SW480 (cell line): Measurements from ENCODE around the gene KIAA1549.
A peak's percentile ranks its signal among the peaks of the same experiment; 100 is the strongest.
"Not testable (repeated sequence)": the region's sequence is repeated elsewhere in the genome, so short reads cannot be mapped to it uniquely, and the experiment has no call there.

Experiments used
- DNase-seq: peaks from one replicate; pipeline ENCODE4 v3.0.0-alpha.2; 2016; ENCODE audit warnings: low spot score

Gene KIAA1549

DNA sequence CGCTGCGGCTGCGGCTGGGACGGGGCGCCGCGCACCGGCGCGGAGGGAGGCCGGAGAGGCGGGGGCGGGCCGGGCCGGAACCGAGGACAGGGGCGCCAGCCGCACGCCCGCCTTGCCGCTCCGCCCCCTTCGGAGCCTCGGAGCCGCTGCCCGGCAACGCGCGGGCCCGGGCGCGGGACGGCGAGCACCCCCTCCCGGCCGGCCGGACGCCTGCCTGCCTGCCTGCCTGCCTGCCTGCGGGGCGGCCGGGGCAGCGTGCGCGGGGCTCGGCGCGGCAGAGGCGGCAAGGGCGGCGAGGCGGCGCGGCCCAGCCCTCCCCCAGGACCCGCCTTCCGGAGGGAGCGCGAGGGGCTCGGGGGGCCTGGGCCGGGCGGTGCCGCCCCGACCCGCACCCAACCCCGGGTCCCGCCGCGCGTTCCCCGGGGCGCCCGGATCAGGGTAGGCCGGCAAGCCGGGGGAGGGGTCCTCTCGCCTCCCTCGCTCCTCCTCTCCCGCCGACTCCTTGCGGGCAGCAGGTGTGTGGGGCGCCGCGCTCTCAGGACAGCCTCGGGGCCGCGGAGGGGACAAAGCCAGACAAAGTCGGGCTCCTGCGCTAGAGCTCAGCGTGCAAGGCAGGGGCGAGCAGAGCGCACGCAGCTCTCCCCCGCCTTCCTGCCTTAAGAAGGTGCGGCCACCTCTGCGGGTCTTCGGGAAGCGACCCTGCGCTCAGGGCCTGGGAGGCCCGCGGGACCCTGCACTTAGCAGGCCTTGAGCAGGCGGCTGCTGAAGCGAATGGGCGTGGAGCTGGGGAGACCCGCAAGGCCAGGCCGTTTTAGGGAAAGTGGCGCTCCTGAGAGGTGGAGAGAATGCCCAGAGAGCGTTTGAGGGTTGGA, at the start of gene KIAA1549:
Gene KIAA1549 (minus strand): TSS at position 58 of the 872 bp plus-strand sequence. CDS start 120 bp downstream, outside the sequence.
- peak; percentile 75 for DNase-seq

DNA sequence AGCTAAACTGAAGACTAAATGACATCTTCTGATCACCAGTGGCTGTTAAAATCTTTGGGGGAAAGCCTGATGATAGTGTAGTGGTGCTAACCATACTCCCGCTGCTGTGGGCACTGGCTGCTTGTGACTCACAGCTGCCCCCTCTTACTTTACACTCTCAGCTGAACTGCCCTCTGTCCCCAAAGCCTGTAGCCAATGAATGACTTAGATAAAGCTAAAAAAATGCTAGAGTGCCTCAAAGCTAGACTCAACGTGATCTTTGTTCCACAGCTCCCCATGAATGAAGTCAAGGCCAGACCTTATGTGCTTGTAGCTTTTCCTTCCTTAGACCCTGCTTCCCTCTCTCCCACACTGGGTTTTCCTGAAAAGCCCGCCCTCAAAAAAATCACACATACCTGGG, 48.2 kb upstream of the KIAA1549 start:
- no peak for DNase-seq

DNA sequence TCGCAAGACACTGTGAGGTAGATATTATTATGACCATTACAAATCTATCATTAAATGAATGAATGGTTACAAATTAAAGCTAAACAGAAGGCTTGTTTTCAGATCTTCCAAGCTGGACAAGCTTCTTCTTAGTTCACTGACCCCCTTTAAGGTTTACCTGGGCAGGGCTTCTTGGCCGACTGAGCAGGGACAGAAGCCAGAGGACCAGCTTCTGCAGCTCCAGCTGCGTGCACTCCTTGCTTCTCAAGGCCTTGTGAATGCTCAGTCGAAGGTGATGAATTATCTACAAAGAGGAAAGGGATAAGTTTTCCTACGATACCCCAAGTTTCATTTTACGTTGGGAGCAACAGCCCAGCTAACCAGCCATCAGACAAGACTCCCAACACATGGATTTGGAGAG, 45.4 kb upstream of the KIAA1549 start:
- DNase-seq: no peak

DNA sequence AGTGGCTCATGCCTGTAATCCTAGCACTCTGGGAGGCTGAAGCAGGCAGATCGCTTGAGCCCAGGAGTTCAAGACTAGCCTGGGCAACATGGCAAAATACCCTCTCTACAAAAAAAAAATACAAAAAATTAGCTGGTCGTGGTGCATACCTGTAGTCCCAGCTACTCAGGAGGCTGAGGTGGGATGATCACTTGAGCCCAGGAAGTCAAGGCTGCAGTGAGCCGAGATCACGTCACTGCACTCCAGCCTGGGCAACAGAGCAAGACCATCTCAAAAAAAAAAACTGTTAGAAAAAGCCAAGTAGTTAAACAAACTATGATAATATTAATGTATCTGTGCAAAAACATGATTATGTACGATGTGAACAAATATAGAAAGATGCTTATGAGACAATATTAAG, 44.7 kb upstream of the KIAA1549 start:
- DNase-seq: not testable (repeated sequence)

DNA sequence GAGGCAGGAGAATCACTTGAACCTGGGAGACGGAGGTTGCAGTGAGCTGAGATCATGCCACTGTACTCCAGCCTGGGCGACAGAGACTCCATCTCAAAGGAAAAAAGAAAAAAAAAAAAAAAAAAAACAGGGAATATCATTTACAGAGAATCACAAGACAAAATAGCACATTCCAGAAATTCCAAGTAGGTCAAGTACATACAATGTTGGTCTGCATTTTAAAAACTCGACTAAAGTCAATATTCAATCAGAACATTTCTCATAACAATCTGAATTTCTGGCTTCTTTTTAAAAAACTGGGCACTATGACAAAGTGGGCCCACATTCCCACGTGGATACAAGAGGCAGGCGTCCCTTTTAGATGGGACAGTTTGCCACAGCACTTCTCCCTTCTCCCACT, 41.9 kb upstream of the KIAA1549 start:
- no peak for DNase-seq

DNA sequence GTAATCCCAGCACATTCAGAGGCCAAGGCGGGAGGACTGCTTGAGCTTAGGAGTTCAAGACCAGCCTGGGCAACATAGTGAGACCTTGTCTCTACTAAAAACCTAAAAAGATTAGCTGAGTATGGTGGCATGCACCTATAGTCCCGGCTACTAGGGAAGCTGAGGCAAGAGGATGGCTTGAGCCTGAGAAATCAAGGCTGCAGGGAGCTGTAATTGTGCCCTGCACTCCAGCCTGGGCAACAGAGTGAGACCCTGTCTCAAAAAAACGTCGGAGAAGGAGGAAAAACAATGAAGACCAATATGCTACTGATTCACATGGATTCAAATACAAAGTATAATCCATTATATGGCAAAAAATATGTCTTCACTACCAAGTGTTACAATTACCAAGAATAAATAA, 41.1 kb upstream of the KIAA1549 start:
- no peak for DNase-seq

DNA sequence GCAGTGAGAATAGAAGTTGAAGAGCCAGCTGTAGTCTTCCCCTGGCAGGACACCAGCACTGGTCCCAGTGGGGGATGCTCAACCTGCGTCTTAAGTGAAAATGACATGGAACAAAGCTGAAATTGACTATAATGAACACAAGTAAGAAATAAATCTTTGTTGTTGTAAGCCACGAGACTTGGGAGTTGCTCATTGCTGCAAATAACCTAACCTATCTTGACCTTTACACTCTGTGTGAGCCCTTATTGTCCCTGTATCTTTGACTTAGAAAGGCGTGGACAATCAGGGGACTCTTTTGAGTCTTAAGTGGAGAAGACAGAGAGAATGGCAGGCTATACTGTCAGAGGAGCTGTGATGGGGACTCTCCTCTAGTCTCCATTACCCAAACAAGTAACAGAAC, 37.7 kb upstream of the KIAA1549 start:
- no peak for DNase-seq

DNA sequence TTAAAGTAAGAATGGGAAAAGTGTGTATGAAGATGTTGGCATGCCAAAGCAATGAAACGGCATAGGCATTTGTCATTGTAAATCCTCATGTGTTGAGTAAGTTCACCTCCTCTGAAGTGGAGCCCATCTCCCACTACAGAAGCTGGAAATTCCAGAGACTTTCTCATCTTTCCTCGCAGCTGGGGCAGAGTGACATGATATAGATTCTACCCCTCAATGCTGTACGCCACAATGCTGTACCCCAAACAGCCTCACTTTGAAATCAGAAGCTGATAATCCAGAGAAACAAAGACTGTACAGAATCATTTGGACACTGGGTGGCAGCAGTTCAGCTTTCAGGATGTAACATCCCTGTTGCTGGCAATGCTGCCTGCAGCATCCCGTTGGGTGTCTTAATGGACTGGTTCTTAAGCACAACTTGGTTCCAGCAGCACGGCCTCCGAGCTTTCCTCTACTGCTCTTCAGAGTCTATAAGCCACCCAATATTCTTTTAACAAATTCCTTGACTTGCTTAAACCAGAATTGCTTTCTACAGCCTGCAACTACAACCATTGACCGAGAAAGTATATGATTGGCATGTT, 35.8 kb upstream of the KIAA1549 start:
- DNase-seq: peak; percentile 79

DNA sequence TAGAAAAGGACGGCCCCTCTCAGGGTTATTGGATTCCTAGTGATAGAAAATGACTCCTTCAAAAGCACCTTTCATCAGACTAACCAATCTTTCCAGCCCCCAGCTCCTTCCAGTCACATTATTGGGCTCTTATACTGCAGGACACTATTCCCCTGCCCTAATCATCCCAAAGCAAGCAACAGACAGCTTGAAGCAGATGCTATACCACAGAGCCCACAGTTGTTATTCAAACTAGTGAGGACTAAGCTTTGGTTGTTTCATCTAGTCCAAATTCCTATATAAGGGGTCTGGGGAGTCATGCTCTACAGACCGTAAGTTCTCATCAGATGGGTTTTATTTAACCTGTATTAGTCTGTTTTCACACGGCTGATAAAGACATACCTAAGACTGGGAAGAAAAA, 30.2 kb upstream of the KIAA1549 start:
- DNase-seq: no peak

DNA sequence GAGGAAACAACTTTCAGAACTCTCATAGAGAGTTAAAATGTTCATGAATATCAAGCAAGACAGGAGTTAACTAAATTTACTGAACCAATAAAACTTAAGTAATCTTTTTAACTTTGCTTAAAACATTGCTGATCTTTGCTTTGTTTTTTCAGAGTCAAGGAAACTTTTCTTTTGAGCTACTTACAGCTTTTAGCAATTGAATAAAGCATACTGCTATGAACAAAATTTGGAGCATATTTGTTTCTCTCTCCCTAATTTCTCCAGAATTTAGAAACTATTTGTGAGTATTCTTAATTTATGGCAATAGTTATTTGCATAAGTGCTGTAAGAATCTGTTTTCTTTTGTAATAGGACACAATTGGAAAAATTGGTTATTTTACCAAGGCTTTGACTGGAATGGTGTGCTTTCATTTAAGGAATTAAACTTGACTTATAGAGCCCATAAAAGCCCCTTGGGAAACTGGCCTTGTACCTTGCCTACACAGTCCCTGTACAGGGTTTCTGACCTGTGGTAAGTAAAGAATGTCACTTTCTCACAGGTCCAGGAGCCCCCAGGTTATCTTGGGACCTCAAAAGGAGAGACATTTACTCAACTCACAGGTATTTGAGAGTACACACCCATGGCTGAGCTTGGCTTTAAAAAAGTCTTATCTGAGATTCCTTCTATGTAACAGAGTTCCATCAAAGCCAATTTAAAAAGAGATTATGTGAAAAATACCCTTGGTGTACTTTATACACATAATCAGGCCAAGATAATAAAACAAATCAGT, 23.3 kb upstream of the KIAA1549 start:
- no peak for DNase-seq

DNA sequence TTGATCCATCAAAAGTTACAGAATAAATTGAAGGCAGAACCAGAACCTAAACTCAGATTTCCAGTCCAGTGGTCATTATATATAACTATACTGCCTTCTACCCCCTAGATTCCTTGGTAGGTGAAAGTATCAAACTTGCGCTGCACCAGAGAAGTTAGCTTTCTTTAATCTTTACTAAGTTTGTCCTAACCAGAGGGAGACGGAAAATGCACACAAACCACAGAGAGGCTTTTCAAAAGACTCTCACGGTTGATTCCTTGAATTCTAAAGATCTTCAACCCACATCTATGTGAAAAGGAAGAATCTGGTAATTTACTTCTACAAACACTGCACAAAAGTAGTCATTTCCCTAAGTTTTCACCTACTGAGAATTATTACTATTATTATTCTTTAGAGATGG, 18.2 kb upstream of the KIAA1549 start:
- no peak for DNase-seq

DNA sequence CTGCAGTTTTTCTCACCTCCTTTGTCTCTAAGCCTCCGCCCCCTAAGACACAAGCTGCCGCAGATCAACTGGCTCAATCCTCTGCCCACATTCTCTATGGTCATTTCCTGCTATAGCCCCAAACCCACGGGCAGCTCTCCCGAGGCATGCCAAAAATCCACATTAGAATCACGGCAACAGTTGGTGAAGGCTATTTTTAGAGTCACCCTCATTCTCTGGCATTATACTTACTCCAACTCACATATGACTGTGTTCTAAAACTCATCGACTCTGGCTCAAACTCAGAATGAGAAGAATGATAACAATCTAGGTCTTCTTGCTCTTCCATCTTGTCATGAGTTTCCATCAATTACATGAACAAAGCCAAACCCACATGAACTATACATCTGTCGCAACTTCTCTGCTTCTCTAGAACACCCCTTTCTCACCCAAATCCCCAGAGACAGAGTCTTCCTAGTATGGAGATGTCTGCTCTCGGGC, 10.9 kb upstream of the KIAA1549 start:
- DNase-seq: no peak

DNA sequence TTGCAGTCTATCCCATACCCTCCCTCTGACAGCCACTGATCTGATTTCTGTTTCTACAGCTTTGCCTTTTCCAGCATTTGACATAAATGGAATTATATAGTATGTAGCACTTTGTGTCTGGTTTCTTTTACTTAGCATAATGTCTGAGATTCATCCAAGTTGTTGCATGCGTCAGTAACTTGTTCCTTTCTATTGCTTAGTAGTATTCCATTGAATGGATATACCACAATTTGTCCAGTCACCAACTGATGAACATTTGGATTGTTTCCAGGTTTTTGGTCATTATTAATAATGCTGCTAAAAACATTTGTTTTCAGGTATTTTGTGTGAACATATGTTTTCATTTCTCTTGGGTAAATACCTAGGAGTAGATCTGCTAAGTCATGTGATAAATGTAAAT, 6.5 kb upstream of the KIAA1549 start:
- DNase-seq: no peak

DNA sequence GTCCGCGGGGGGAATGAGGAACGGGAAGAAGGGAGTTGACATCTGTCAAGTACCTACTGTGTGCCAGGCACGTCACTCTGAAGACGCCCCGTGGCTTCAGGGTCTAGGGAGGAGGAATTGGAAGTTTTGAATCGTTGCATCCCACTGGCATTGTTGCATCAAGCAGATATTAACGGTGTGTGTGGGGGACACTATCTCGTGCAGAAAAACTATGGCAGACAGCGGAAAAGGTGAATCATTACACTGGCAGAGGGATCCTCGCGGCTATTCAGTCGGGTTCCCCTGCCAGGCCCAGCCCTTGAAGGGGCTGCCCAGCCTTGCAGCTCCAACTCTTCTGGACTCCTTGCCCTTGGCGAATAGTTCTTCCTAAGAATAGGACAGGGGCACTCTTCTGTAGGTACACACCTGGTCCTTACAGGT, 1.0 kb upstream of the KIAA1549 start:
- peak; percentile 37 for DNase-seq

DNA sequence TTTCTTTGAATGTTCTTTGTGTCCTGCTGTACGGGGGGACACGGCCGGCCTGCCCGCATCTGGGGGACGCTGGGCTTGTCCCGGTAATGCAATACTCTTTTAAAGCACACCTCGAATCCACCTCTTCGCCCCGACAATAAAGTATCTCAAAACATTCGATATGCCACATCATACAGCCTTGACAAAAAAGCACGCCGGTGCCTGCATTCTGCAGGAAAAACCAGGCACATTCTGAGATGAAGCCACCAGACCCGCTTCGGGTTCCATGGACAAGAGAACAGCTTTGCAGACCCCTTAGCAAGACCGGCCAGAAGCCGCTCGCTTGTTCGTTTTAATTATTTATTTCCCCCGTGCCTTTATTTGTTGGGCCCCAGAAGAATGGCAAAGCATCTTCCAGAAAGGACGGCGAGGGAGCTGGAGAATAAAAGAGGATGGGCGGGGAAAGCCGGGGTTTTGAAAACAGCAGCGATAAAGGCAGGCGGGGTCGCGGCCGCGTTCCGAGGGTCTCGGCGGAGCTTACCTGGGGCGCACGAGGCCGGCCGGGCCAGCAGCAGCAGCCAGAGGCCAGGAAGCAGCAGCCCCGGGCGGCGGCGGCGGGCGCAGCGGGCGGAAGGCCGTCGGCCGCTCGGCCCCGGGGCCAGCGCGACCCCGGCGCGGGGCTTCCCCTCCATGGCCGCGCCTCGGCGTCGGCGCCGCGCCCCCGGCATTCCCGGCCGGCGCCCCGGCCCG, 462 bp downstream of the KIAA1549 start:
- peak; percentile 14 for DNase-seq

DNA sequence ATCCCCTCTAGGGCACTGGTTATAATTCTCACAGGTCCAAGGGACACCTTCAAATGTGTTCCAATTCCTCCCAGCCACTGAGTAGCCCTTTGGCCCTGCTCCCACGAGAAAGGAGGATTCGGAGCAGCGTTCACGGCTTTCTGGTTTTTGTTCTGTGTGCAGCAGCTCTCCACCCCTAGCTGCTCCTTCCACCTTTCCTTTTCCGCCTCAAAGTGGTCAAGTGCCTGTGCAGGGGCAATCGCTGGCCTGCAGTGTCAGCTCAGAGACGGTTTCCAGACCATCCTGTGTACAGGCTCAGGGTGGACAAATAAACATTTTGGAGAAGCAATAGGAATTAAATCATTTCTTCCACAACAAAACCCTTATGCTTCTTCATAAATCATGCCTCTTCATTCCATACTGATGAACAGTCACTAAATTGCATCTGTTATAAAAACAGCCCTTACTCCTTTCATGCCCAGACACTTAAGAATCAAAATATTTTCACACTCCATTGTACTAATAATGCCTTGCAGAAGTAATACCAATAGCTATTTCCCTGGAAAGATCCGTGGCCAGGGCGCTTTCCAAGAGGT, 1.1 kb downstream of the KIAA1549 start:
- no peak for DNase-seq

DNA sequence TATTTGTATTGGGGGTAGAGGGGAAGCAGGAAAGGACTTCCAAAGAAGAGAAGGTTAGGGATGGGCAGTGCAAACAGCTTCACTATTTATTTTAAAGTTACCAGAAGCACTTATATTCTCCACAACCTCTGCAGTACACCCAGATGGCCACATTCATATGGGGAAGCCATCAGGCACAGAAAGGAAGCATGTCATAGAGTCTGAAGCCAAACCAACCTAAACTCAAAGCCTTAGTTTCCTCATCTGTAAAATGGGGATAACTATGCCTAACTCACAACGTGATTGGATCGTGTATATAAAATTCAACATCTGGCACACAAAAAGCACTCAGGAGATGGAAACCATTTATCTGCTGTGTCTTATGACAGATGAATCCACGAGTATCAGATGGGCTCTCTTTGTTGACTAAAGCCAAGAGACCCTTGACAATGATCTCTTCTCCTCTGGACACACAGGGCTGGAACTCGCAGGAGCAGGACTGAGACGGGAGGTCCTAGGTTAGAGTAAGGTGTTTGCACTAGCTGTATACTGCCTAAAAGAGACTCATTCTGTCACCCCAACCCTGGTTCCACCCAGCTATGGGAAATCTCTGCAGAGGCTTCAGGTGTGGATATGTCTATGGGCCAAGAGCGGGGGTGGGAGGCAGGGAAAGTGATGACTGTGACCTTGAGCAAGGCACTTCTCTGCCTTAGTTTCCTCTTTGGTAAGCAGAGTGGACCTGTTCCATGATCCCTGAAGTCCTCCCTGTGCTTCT, 1.8 kb downstream of the KIAA1549 start:
- DNase-seq: peak; percentile 55

DNA sequence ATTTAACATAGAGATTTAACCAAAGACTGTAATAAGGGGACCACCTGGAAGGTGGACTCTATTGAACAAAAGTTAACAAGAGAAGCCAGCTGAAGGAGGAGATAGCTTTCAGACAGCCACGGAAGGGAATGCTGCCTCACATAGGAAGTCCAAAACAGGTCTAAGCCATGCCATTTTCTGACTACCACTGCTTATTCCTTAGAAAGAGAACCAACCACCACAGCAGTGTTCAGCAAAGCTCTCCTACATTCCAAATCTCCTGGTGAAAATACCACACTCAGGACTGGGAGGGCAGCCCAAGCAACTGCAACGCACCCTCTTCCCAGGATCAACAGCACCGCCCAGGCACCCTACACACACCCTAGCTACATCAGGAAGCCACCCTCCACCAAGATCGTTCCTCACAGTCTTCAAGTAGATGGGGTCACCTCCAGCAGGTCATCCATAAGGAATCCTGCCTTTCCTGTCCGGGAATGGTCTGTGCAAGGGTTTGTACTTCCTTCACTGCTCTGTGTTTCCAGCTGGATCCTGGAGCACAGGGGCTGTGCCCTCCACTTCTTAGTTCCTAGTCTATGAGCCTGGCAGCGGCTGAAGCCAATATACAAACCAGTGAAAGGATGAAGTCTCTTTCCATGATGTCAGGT, 2.5 kb downstream of the KIAA1549 start:
- DNase-seq: no peak

DNA sequence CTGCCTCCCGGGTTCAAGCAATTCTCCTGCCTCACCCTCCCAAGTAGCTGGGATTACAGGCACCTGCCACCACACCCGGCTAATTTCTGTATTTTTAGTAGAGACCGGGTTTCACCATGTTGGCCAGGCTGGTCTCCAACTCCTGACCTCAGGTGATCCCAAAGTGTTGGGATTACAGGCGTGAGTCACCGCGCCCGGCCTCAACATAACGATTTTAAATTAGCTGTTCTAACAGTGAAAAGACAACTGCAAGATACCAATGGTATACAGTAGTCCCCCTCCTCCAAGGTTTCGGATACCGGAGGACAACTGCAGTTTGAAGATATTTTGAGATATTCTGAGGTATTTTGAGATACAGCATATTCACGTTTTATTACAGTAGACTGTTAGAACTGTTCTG, 5.0 kb downstream of the KIAA1549 start:
- DNase-seq: not testable (repeated sequence)

DNA sequence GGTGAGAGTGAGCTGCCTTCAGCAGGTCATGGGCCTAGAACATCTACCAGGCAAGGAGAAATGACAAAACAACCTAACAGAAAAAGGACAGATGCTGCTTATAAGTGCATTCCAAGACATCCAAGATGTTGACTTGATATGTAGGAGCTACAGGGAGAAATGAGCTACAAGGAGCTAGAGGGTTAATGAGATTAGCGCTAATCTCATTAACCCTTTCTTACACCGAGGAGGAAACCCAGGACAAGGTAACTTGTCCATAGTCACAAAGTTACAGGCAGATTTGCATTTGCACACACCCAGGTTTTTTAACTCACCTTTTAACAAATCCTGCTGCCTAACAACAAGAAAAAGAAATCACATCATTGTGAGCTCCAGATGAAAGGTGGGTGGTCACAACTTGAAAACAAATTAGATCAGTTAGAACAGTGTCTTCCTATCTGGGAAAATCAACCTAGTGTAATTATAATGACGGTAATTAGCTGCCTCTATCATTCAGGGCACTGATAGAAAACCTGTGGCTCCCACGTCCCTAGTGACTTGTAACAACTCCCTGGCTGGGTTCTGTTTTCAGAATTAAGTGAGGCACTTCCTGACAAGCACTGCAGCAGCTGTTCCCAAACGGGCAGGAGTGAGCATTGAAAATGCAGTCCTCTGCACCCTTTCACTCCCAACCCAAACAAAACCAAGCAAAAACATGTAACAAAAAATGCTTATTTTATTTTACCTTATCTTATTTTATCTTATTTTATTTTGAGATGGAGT, 5.7 kb downstream of the KIAA1549 start:
- DNase-seq: no peak
